Activated CD8-positive, alpha-beta memory T cell treated with anti-CD3 and anti-CD28 coated beads, Interleukin-2, amount 50 U/mL, for 1 hour (primary cell): ENCODE measurements around the gene SLC29A4.
"Not testable (repeated sequence)": the region's sequence is repeated elsewhere in the genome, so short reads cannot be mapped to it uniquely, and the experiment has no call there.

Experiments
- DNase-seq: peaks from one replicate; pipeline ENCODE4 v3.0.0-alpha.2; 2020; ENCODE audit errors: extremely low read depth

The SLC29A4 gene, protein sequence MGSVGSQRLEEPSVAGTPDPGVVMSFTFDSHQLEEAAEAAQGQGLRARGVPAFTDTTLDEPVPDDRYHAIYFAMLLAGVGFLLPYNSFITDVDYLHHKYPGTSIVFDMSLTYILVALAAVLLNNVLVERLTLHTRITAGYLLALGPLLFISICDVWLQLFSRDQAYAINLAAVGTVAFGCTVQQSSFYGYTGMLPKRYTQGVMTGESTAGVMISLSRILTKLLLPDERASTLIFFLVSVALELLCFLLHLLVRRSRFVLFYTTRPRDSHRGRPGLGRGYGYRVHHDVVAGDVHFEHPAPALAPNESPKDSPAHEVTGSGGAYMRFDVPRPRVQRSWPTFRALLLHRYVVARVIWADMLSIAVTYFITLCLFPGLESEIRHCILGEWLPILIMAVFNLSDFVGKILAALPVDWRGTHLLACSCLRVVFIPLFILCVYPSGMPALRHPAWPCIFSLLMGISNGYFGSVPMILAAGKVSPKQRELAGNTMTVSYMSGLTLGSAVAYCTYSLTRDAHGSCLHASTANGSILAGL

DNA sequence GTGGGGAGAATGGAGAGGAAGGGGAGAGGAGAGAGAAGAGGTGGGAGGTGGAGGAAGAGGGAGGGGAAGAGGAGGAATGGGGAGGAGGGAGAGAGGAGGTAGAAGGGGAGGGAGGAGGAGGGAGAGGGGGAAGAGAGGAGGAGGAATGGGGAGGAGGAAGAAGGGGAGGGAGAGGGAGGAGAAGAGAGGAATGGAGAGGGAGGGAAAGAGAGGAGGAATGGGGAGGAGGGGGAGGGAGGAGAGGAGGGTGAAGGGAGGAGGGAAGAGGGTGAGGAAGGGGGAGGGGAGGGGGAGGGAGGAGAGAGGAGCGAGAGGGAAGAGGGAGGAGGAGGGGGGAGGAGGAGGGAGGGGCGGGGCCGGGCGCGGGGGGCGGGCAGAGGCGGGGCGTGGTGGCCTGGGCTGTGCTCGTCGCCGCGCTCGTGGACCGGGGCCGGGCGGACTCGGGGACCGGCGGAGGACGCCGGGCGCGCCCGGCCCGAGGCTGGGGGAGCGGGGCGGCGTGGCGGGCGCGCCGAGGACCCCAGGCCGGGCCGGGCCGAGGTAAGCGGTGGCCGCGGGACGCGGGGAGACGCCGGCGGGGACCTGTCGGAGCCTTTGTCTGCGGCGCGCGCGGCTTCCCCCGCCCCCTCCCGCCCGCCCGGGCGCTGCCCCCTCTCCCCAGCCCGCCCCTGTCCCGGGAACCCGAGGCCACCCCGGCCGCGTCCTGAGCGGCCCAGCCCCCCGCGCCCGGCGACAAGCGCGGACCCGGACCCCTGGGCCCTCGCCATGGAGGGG, at the start of gene SLC29A4:
Gene SLC29A4, plus strand, starts transcription at position 401 of the 774 bp plus-strand sequence. CDS start 4,874 bp downstream, outside the sequence.
- DNase-seq: no peak

DNA sequence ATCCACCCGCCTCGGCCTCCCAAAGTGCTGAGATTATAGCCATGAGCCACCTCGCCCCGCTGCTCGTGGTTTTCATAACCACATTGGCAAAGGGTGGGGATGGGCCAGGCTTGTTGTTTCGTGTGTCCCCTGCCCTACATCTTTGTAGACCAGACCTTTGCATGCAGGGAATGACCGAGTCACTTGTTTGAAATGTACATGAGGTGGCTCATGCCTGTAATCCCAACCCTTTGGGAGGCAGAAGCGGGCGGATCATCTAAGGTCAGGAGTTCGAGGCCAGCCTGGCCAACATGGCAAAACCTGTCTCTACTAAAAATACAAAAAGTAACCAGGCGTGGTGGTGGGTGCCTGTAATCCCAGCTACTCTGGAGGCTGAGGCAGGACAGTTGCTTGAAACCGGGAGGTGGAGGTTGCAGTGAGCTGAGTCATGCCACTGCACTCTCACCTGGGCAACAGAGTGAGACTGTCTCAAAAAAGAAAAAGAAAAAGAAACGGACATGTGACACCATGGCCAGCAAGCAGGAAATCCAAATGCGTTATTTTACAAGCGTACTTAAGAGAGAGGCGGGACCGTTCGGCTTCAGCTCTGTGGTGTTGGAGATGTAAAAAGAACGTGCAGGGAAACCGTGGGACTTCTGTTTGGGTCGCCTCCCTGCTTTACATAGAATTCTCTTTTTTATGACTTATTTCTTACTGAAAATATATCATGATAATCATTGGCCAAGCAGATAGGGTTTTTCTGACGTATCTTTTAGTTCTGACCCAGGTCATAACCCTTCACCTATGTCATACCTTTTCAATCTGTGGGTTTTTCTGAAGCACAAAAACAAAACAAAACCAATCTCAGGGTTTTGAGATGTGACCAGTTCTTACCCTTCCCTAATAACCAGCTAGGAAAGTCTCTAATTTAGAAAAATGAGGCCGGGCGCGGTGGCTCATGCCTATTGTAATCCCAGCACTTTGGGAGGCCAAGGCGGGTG, 47.6 kb upstream of the SLC29A4 start:
- no peak for DNase-seq

DNA sequence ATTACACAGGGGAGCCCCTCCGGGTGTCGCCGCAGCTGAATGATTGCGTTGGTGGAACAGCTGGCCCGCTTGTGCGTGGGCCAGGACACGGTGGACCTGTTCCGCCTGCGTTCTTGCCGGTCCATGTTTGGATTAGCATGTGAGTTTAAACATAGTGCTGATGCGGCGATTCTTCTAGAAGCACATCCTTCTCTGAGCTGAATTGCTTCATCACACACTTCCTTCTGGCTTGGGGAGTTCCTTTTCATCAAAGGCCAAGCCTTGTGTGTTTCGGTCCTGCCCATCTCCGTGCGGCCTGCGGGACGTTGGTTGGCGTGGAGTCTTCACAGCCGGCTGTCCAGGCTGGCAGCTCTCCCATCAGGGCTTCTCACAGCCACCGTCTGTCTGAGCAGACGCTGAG, 45.5 kb upstream of the SLC29A4 start:
- no peak for DNase-seq

DNA sequence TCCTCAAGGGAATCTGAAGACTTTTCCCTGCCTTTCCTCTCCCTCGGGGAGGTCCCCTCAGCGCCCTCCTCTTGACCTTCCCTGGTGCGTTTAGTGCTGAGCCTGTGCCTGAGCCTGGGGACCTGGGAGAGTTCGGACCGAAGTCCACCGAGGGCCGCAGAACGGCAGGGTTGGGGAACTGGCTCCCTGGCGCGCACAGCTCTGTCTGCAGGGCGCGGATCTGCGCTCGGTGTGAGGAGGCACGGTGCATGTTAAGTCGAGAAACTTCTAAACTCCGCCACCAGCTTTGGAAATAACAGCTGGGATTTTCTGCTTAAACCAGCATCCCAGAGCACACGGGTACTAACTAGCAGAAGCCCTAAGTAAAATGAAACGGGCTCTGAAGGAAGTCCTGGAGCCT, 44.2 kb upstream of the SLC29A4 start:
- no peak for DNase-seq

DNA sequence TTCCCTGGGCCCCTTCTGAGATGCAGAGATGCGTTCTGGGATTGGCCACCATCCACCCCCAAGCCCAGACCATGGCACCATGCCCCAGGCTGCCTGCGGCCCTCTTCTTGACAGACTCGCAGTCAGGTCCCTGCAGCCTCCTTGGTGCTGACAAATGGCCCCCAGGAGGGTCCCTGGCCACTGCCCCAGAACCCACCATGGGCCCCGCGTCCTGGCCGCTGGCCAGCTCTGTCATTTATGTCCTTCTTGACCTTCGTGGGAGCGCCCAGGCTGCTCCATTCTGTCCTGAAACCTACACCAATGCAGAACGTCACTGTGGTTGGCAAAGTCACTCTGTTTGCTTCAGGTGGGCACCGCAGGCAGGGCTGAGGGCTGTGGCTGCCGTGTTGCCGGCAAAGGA, 39.5 kb upstream of the SLC29A4 start:
- DNase-seq: no peak

DNA sequence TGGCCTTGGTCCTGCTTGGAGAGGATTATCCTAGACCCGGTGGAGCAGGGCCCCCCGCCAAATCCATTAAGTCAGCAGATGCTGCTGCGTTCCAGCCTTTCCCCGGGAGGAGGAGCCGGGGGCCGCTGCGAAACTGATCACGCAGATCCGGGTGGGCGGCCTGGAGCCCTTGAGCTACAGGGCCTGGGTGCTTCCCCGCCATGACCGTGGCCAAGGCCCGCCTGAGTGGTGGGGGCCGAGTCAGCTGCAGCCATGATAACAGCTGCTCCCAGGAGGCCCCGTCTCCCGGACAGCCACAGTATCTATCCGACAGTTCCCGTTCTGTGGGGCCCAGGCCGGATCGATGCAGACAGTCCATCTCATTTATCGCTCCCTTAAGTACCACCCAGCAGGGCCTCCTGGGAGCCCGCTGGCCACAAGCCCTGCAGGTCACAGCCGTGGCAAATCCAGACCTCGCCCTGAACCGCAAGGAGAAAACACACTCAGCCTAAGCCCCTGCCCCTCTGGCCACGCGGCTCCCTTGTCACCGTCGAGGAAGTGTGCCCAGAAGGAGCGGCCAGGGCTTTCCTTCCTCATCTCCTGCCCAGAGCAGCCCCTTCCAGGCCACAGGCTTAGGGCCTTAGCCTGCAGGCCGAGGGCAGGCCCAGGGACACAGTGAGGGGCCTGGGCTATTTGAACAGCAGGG, 34.4 kb upstream of the SLC29A4 start:
- DNase-seq: no peak

DNA sequence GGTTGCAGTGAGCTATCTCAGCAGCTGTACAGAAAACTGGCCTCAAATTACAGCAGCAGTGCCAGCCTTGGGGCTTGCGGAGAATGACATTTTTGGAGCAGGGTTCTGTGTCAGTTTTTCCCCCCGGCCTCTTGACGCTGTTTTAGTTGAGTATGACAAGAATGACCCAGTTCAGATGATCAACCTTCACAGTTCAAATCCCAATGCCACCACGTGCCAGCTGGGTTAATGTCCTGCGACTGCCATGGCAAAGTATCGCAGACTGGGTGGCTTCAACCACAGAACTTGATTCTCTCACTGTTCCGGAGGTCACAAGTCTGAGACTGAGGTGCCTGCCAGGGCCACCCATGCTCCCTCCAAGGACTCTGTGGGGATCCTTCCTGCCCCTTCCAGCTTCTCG, 32.0 kb upstream of the SLC29A4 start:
- not testable (repeated sequence) for DNase-seq

DNA sequence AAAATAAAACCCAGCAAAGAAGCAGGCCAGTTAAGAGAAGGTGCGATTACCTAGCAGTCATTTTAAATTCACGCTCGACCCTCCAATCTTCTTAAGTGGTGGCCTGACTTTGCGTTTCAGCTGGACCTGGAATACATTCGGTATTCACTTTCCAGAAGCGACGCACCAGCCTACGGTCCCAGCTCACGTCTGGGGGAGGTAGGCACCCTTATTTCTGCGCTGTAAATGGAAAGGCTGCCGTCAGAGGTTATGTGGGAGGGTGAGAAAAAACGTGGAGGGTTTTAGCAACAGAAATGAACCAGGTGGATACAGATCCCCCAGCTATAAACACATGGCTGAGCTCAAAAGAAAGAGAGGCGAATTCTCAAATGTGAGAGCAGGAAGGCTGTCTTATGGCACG, 29.2 kb upstream of the SLC29A4 start:
- DNase-seq: not testable (repeated sequence)

DNA sequence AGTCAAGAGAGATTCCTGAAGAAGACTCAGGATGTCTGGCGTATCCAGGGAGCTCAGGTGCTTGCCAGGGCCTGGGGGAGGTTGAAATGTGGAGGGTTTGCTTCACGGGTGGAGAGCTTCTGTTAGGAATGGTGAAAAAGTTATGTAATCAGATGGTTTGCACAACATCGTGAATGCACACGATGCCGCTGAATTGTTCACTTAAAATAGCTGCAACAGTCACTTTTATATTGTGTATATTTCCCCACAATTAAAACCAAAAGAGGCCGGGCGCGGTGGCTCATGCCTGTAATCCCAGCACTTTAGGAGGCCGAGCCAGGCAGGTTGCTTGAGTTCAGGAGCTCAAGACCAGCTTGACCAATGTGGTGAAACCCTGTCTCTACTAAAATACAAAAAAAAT, 28.4 kb upstream of the SLC29A4 start:
- DNase-seq: not testable (repeated sequence)

DNA sequence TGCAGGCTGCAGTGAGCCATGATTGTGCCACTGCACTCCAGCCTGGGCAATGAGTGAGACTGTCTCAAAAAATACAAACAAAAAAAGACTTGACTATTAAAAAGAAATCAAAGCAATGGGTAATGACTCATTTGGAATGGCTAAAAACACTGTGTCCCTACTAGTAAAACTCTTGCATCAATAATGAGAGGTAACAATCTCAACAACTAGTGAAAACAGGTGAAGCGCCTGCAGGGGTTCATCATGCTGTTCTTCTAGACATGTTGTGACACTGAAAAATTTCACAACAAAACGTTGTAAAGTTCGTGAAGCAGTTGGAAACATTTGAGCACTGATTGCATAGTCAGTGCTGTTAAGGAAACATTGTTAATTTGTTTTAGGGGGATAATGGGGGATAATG, 26.9 kb upstream of the SLC29A4 start:
- no peak for DNase-seq

DNA sequence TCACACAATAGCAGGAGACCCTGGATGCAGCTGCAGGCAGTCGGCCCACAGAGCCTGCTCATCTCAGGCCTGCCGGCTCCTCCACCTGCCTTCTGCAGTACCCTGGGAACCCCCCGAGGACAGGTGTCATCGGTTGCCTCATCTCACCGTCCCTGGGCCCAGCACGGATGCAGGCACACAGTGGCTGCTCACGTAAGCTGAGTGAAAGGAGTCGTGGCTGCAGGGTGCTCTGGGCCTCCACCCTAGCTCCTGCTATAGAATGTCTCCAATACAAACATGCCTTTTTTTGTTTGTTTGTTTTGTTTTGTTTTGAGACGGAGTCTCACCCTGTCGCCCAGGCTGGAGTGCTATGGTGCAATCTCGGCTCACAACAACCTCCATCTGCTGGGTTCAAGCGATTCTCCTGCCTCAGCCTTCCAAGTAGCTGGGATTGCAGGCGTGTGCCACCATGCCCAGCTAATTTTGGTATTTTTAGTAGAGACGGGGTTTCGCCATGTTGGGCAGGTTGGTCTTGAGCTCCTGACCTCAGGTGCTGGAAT, 22.1 kb upstream of the SLC29A4 start:
- not testable (repeated sequence) for DNase-seq

DNA sequence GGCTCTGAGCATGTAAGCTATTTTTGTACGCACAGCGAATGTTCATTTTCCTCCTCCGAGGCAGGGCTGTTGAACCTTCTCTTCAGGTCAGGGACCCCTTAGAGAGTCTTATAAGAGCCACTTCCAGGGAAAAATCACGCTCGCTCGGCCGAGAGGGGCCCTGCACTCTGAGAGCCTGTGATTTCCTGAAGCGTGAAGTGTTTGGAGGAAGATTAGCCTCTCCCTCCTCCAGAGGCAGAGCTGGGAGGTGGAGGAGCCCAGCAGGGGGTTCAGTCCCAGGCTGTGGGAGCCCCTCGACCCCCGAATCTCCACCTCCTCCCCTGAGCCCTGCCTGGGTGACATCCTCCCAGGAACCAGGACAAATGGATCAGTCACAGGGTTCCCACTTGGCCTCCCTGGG, 19.7 kb upstream of the SLC29A4 start:
- DNase-seq: not testable (repeated sequence)

DNA sequence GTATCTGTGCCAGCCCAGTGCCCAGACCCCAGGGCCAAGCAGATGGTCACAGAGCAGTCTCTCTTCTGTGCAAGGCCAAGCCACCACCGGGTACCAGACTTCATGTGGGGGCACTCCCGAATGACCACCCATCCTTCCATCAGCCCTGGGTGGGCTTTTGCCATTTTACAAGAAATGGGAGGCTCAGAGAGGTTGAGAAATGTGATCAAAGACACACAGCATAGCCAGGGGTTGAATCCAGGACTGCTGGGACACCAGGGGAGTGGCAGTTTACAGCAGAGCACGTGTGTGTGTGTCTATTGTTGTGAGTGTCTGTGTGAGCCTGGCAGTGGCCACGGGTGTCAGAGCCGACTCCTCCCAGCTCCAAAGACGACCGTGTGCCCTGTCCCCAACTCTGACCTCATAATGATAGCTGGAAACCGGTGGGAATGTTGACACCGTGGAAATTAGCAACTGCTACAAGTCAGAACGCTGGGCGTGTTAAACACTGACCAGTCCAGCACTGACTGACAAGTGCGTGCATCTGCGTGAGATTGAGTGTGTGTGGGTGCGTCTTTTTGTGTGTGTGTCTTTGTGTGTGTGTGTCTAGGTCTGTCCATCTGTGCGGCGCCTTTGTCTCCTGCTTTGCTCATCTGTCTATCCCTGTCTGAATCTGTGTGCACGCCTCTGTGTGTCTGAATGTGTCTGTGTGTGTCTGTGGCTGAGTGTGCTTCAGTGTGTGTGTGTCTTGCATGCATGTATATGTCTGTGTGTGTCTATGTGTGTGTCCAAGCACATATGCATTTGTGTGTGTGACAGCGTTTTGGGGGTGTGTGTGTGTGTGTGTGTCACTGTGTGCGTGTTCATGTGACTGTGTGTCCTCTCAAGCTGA, 17.2 kb upstream of the SLC29A4 start:
- DNase-seq: no peak

DNA sequence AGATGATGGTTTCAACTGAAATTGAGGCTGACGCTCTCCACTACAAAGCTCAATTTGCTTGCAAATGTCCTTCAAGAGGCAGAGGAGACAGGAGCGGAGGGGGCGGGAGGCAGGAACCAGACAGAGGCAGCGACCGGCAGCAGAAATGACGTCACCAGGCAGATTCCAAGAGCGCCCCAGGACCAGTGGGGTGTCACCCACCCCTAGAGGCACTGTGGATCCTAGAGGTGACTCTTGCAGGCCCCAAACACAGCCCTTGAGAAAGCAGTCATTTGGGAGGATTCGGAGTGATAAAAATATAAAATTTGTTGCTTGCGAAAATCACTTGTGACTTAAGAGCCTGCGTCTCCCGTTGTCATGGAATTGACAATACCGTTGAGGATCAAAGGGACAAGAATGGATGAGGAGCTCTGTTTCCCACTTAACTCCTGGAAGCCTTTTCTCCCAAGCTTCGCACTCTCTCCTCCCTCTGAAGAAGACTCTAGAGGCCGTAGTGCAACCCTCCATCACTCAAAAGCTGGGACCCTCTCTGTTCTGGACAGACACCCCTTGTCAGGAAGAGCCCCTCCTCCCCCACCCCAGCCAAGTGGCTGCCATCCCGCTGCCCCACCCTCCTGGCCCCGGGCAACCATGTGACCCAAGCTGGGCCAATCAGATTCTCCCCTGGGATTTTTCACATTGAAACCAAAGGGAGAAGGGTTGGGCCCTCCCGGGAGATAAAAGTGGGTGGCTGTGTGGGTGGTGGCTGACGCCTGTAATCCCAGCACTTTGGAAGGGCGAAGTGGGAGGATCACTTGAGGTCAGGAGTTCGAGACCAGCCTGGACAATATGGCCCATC, 16.3 kb upstream of the SLC29A4 start:
- DNase-seq: no peak

DNA sequence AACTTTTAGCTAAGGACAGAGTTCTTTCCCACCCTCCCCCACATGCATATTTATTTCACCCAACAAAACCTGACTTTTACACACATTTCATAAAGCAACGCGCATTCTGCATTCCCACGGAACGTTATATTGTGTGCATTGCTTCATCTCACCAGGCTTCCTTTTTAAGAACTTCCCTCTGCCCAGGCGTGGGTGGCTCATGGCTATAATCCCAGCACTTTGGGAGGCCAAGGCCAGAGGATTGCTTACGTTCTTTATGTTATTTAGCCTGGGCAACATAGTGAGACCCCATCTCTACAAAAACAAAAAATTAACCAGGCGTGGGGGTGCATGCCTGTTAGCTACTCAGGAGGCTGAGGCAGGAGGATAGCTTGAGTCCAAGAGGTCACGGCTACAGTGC, 14.9 kb upstream of the SLC29A4 start:
- not testable (repeated sequence) for DNase-seq

DNA sequence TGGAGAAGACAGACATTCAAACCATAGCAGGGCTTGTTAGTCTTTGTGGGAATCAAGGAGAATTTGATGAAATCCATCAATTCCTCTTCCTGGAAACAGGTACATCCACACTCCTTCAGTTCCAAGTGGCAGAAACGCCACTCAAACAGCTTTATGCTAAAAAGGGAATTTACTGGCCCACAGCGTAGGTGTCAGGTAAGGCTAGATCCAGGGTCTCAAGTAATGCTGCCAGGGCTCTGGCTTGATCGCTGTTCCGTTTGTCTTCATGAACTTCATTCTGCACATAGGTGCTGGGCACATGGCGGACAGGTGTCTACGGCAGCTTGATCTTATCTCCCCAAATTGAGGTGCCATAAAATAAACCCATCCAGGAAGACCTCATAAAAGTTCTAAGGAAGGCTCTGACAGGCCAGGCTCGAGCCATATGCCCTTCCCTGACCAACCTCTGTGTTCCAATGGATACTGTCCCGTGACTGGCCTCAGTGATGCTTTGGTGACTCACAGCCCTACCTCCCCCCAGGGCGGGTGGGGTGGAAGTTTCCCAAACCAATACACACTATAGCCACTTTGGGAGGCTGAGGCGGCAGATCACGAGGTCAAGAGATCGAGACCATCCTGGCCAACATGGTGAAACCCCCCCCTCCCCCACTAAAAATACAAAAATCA, 12.6 kb upstream of the SLC29A4 start:
- DNase-seq: not testable (repeated sequence)

DNA sequence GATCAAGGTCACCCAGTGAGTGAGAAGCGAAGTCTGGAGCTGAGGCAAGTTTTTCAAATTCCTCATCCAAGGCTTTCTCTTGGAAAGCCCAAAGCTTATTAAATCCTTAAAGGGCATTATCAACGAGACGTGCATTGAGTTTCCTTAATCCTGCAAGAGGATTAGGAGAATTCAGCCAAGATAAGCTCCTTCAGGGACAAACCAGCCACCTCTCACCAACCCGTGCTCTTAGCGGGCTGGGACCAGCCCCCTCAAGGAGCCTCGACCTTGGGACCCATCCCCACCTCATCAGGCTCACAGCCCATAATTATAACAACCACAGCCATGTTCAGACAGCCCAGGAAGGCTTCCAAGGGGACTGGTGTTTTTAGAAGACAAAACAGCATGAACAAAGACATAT, 12.0 kb upstream of the SLC29A4 start:
- no peak for DNase-seq

DNA sequence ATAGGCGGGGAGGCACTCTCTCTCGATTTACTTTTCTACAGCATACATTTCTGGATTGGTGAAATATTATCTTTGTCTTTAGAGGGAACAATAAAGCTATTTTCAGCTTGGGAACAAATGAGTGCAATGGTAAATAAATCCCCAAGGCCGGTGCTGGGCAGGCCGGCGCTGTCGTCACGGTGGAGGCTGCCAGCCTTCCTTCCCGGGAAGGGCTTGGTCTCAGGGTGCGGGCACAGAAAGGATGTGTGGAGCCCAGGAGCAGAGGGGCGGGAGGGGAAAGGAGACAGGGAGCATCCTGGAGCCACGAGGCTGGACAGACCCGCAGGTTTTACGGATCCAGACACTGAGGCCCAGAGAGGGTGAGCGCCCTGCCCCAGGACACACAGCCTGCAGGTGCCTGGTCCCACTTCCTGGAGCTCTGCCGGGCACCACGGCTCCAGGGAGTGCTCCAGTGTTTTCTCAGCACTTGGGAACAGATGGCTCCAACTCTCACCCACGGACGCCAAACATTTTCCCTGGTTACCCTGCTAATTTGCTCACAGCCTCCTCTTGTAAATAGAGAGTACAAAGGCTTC, 8.8 kb upstream of the SLC29A4 start:
- not testable (repeated sequence) for DNase-seq
